ENCODE measurements around the gene SPTBN2.
"Not testable (repeated sequence)": the region's sequence is repeated elsewhere in the genome, so short reads cannot be mapped to it uniquely, and the experiment has no call there.

The SPTBN2 gene

GRCh38 chr11:66728693-66729385 lies at the start of gene SPTBN2:
SPTBN2 (minus strand) TSS chr11:66729216; CDS start chr11:66721240, 7,976 bp downstream.
- DNase-seq: no peak

- no peak for DNase-seq
Observed at GRCh38 chr11:66768818-66769217, 39.8 kb upstream of the SPTBN2 start.

DNA sequence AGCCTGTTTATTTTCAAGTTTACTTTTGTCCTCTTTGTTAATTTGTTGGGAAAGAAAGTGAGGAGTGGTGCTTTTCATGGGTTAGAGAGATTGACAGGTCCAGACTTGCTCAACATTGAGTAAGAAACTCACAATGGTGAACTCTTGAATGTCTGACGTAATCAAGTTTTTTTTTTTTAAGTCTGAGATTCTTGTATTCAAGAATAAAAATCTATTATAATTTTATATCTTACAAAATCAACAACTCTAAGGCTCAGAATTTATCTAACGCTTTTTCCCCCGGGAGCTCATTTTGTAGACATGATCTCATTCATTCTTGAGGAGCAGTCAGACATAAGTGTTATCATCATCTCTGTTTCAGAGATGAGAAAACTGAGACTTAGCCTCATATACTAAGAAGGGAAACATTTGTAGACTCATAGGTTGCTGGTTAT lies 39.1 kb upstream of the SPTBN2 start:
- DNase-seq: no peak

GRCh38 chr11:66767666-66768065 lies 38.6 kb upstream of the SPTBN2 start:
- DNase-seq: no peak

DNA sequence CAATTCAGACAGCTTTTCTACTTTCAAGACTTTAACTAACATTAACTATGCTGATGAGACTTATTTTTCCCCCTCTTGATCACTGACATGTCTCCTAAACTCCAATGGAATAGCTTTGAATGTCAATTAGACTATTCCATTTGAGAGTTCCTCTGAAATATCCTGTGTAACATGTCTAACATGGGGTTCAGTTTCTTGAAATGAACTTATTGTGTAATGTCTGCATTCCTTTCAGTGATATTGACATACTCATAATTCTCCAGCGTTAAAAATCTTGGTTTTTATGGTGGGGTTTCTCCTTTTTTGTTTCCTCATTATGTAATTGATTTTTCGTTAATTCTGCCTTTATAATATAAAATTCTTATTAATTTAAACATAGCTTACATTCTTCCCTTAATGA lies 37.7 kb upstream of the SPTBN2 start:
- no peak for DNase-seq

- no peak for DNase-seq
Observed at GRCh38 chr11:66762088-66762487, 33.1 kb upstream of the SPTBN2 start.

- no peak for DNase-seq
Observed at GRCh38 chr11:66752148-66752547, 23.1 kb upstream of the SPTBN2 start.

- DNase-seq: no peak
Observed at GRCh38 chr11:66749091-66749490, 20.1 kb upstream of the SPTBN2 start.

- DNase-seq: no peak
Observed at GRCh38 chr11:66747480-66747879, 18.5 kb upstream of the SPTBN2 start.

GRCh38 chr11:66745356-66746235 lies 16.6 kb upstream of the SPTBN2 start:
- peak in 1 of 4 experiments; percentile 25 for DNase-seq

- peak; percentile 72 to 82 (median 75) for DNase-seq
Observed at GRCh38 chr11:66744485-66745355, 15.7 kb upstream of the SPTBN2 start.

GRCh38 chr11:66743271-66743968 lies 14.4 kb upstream of the SPTBN2 start:
- DNase-seq: no peak

- no peak for DNase-seq
Observed at GRCh38 chr11:66741153-66741552, 12.1 kb upstream of the SPTBN2 start.

GRCh38 chr11:66739983-66740382 lies 11.0 kb upstream of the SPTBN2 start:
- no peak for DNase-seq

DNA sequence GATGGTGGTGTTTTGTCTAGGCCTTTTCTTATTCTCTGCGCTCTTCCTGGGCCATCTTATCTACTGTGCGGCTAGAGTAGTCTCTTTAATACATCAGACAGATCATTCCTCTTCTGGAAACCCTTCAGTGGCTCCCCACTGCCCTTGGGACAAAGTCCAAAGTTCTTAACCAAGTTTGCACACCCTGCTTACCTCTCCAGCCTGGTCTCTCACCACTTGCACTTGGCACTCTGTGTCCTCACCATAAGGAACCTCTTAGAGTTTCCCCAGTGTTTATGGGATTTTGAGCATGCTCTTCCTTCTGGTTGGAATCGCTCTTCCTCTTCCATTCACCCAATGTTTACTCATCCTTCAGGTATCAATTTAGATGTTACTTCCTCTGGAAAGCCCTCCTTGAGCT lies 5.2 kb upstream of the SPTBN2 start:
- DNase-seq: no peak

DNA sequence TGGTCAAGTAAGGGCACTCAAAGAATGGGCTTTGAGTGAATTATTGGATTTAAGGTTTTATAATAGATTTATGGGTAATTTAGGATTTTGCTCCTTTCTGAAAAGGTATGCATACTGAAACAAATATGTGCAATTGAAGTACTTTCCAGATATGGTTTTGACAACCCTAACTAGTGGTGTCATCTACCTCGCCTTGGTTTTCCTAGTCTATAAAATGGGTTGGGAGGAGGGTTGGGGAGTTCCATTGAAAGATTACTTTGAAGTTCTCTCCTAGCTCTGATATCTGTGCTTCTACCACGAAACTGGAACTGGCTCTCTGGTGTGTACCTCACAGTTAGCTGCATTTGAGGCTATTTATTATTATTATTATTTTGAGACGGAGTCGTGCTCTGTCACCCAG lies 431 bp upstream of the SPTBN2 start:
- no peak for DNase-seq

- no peak for DNase-seq
Observed at GRCh38 chr11:66728038-66728692, 851 bp downstream of the SPTBN2 start.

GRCh38 chr11:66727282-66728037 lies 1.6 kb downstream of the SPTBN2 start:
- DNase-seq: no peak

- DNase-seq: no peak
Observed at GRCh38 chr11:66725647-66726046, 3.4 kb downstream of the SPTBN2 start.

DNA sequence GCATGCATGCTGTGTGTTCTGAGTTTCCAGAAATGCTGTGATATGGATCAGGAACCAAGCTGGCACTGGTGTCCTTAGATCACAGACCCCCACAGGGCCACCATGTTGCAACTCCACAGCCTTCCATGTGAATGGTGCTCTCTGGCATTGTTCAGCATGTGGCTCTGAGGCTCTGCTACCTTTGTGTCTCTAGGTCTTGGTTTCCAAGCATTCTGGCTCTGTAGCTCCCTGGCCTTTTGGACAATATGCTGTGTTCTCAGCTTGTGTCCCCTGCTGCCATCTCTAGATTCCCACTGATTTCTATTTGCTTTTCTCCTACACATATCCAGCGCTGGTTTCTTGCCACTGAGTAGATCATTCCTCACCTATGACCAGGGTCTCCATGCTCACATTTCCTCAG lies 3.9 kb downstream of the SPTBN2 start:
- no peak for DNase-seq

GRCh38 chr11:66724167-66724566 lies 4.8 kb downstream of the SPTBN2 start:
- not testable (repeated sequence) for DNase-seq
